GM12872 (cell line): ENCODE measurements around the gene ESYT3.

Experiments
- TF ChIP-seq, protein P1 (sequence below): IDR thresholded peaks from 3 replicates; pipeline ENCODE4 v1.5.1; 2011; ENCODE audit warnings: low read depth, mild to moderate bottlenecking, low read length, moderate library complexity; ENCODE audit not compliant: insufficient read depth

ESYT3 gene

DNA sequence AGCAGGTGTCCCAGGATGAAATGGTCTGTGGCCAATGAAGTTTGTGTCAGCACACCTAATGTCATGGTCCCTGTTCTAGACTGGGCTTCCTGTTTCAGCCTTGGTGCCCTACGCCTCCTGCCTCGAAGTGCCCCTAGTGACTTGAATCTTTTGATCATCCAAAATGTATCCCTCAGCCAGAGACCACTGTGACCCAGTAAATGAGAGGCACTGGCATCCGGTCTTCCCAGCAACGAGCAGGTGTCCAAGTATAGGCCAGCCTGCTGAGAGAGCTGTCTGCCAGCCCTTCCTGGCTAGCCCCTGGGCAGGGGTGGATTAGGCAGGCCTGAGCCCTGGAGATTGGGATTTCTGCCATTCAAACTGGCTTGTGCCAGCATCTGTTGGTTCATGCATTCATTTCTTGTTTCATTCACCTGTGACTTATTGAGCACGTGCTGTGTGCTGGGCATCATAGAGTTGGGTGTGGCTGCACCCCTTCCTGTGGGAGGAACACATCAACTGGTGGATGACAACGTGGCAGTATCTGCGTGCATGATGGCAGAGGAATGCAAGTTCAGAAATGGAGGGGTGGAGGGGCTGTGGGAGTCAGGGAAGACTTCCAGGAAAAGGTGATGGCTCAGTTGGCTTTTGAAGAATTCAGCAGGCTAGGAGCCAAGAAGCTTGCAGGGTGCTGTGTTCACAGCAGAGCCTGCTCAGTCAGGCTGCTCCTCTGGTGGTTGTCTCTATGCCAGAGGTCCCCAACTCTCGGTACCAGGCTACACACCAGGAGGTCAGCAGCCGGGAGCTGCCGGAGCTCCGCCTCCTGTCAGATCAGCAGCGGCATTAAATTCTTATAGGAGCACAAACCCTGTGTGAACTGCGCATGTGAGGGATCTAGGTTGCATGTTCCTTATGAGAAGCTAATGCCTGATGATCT lies 21.6 kb downstream of the ESYT3 start:
- TF ChIP-seq, protein P1, sequence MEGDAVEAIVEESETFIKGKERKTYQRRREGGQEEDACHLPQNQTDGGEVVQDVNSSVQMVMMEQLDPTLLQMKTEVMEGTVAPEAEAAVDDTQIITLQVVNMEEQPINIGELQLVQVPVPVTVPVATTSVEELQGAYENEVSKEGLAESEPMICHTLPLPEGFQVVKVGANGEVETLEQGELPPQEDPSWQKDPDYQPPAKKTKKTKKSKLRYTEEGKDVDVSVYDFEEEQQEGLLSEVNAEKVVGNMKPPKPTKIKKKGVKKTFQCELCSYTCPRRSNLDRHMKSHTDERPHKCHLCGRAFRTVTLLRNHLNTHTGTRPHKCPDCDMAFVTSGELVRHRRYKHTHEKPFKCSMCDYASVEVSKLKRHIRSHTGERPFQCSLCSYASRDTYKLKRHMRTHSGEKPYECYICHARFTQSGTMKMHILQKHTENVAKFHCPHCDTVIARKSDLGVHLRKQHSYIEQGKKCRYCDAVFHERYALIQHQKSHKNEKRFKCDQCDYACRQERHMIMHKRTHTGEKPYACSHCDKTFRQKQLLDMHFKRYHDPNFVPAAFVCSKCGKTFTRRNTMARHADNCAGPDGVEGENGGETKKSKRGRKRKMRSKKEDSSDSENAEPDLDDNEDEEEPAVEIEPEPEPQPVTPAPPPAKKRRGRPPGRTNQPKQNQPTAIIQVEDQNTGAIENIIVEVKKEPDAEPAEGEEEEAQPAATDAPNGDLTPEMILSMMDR = no peak

- TF ChIP-seq, protein P1 = no peak
Measured at GRCh38 chr3:138456961-138457862, 22.8 kb downstream of the ESYT3 start.

- TF ChIP-seq, protein P1 = no peak
Measured at GRCh38 chr3:138457863-138458735, 23.7 kb downstream of the ESYT3 start.

GRCh38 chr3:138458774-138459499 lies 24.5 kb downstream of the ESYT3 start:
- TF ChIP-seq, protein P1 = no peak

- TF ChIP-seq, protein P1 = no peak
Measured at GRCh38 chr3:138459619-138460535, 25.5 kb downstream of the ESYT3 start.
